GM23338 (cell line): ENCODE measurements around the gene C15orf61. TPM values are rescaled to one million over a fixed set of nuclear protein-coding genes. Genes with fewer than 3 reads are reported as not detected.

Source experiments
- ATAC-seq: fragments of 200-7000 bp; cut with Tn5 transposase; 3 replicates; pipeline ENCODE4 v1.9.1; 2020
- DNase-seq: peaks from one replicate; pipeline ENCODE4 v3.0.0-alpha.2; 2015; ENCODE audit warnings: low spot score
- H2AFZ ChIP-seq: fragments of 200-600 bp; sonication (generic); 2 replicates; pipeline ENCODE4 v1.8.0; 2016; ENCODE audit warnings: antibody characterized with exemption, mild to moderate bottlenecking, moderate library complexity
- H3F3A ChIP-seq: fragments of 200-600 bp; sonication (generic); replicated peaks from 2 replicates; pipeline ENCODE4 v1.8.0; 2017; ENCODE audit warnings: antibody characterized with exemption, mixed run types, low read depth
- H3K27ac ChIP-seq: fragments of 200-600 bp; sonication (generic); 2 replicates; pipeline ENCODE4 v1.6.1; 2016; ENCODE audit warnings: low read depth
- H3K27me3 ChIP-seq: fragments of 200-600 bp; sonication (generic); 2 replicates; pipeline ENCODE4 v1.8.0; 2016; ENCODE audit warnings: mild to moderate bottlenecking, mixed run types, moderate library complexity; ENCODE audit not compliant: insufficient read depth
- H3K36me3 ChIP-seq: fragments of 200-600 bp; sonication (generic); 2 replicates; pipeline ENCODE4 v1.8.0; 2016; ENCODE audit warnings: mild to moderate bottlenecking; ENCODE audit not compliant: insufficient read depth
- H3K4me1 ChIP-seq: fragments of 200-600 bp; sonication (generic); 2 replicates; pipeline ENCODE4 v1.8.0; 2016; ENCODE audit warnings: mild to moderate bottlenecking, moderate library complexity; ENCODE audit not compliant: insufficient read depth
- H3K4me2 ChIP-seq: fragments of 200-600 bp; sonication (generic); 2 replicates; pipeline ENCODE4 v1.7.1; 2017; ENCODE audit warnings: mixed run types
- H3K4me3 ChIP-seq: fragments of 200-600 bp; sonication (generic); 2 replicates; pipeline ENCODE4 v1.6.1; 2016; ENCODE audit warnings: mixed run types
- H3K79me2 ChIP-seq: fragments of 200-600 bp; sonication (generic); replicated peaks from 2 replicates; pipeline ENCODE4 v1.8.0; 2017; ENCODE audit warnings: mild to moderate bottlenecking; ENCODE audit not compliant: insufficient read depth
- H3K9me2 ChIP-seq: fragments of 200-600 bp; sonication (generic); 2 replicates; pipeline ENCODE4 v1.8.0; 2017; ENCODE audit not compliant: insufficient read depth
- H4K20me1 ChIP-seq: fragments of 200-600 bp; sonication (generic); replicated peaks from 2 replicates; pipeline ENCODE4 v1.8.0; 2017; ENCODE audit warnings: mild to moderate bottlenecking; ENCODE audit not compliant: insufficient read depth
- H3K27ac Mint-ChIP-seq: 2 replicates; pipeline ENCODE4 v1.8.0; 2020; ENCODE audit warnings: inconsistent platforms, mild to moderate bottlenecking, moderate library complexity, mixed read lengths
- H3K27me3 Mint-ChIP-seq: 3 replicates; pipeline ENCODE4 v1.8.0; 2022; ENCODE audit warnings: low read depth, mild to moderate bottlenecking, moderate library complexity, mixed read lengths, inconsistent platforms; ENCODE audit not compliant: insufficient read depth, poor library complexity
- H3K36me3 Mint-ChIP-seq: 3 replicates; pipeline ENCODE4 v1.8.0; 2021; ENCODE audit warnings: low read depth, mild to moderate bottlenecking, inconsistent platforms, moderate library complexity, mixed read lengths
- H3K4me1 Mint-ChIP-seq: 3 replicates; pipeline ENCODE4 v1.8.0; 2020; ENCODE audit warnings: mild to moderate bottlenecking, inconsistent platforms, mixed read lengths
- H3K4me3 Mint-ChIP-seq: 3 replicates; pipeline ENCODE4 v1.8.0; 2021; ENCODE audit warnings: moderate library complexity, mild to moderate bottlenecking, inconsistent platforms, mixed read lengths
- H3K9me3 Mint-ChIP-seq: 3 replicates; pipeline ENCODE4 v1.8.0; 2020; ENCODE audit warnings: moderate library complexity, mild to moderate bottlenecking, inconsistent platforms, mixed read lengths
- CREB1 ChIP-seq: fragments of 250-450 bp; sonication (Bioruptor Pico); IDR thresholded peaks from 2 replicates; pipeline ENCODE4 v1.5.0; 2020; ENCODE audit warnings: low read depth, mild to moderate bottlenecking, moderate library complexity
- CTCF ChIP-seq, 2 experiments: fragments of 200-600 bp in 1 of 2; sonication (generic) in 1 of 2; conservative IDR thresholded peaks; 2 replicates each; pipeline versions ENCODE4 v1.5.1 to v1.6.1; 2016 to 2017; ENCODE audit warnings: antibody characterized with exemption in 2 of 2, low read depth in 2 of 2, mild to moderate bottlenecking in 2 of 2, moderate library complexity in 1 of 2
- ETS1 ChIP-seq: IDR thresholded peaks from 2 replicates; pipeline ENCODE4 v1.6.1; 2016; ENCODE audit warnings: antibody characterized with exemption
- JUNB ChIP-seq: IDR thresholded peaks from one replicate; pipeline ENCODE4 v1.6.1; 2016; ENCODE audit warnings: antibody characterized with exemption; ENCODE audit not compliant: unreplicated experiment
- POLR2AphosphoS5 ChIP-seq: IDR thresholded peaks from 2 replicates; pipeline ENCODE4 v1.6.1; 2016; ENCODE audit warnings: antibody characterized with exemption, low read depth
- REST ChIP-seq: IDR thresholded peaks from one replicate; pipeline ENCODE4 v1.6.1; 2018; ENCODE audit warnings: antibody characterized with exemption; ENCODE audit not compliant: unreplicated experiment
- STAT1 ChIP-seq: IDR thresholded peaks from one replicate; pipeline ENCODE4 v1.6.1; 2016; ENCODE audit warnings: antibody characterized with exemption; ENCODE audit not compliant: unreplicated experiment
- ZNF114 ChIP-seq: fragments of 250-450 bp; sonication (Bioruptor Pico); IDR thresholded peaks from 2 replicates; pipeline ENCODE4 v1.5.0; 2020; ENCODE audit warnings: mild to moderate bottlenecking, moderate library complexity
- ZNF331 ChIP-seq: fragments of 250-450 bp; sonication (Bioruptor Pico); IDR thresholded peaks from 2 replicates; pipeline ENCODE4 v1.5.0; 2020; ENCODE audit warnings: low read depth, mild to moderate bottlenecking, moderate library complexity
- ZNF462 ChIP-seq: fragments of 250-450 bp; sonication (Bioruptor Pico); IDR thresholded peaks from 2 replicates; pipeline ENCODE4 v1.5.0; 2020; ENCODE audit warnings: mild to moderate bottlenecking, moderate library complexity
- polyA plus RNA-seq: library from polyadenylated mRNA; unstranded; fragments of >200 nt; fragmentation: Nextera tagmentation; extraction: Ambion mirVana; gene quantifications from 2 replicates; pipeline ENCODE4 v1.2.1, GENCODE V29; 2016
- total RNA-seq: library from RNA; depleted of rRNA; stranded (reverse); fragments of >200 nt; shearing (Covaris generic); gene quantifications from 2 replicates; pipeline ENCODE4 v1.2.3, GENCODE V29; 2014

The C15orf61 gene
- total and polyA plus RNA-seq, 2 experiments from 2014 or later, result 1.8 to 5.9 TPM

GRCh38 chr15:67556976-67557570 is 36.1 kb downstream of the C15orf61 start:
- peaks cover 6% of the 10 kb centered on the region; the same call in 2 of the 3 replicates for H3K36me3 Mint-ChIP-seq
- H3K79me2 ChIP-seq, result no peaks in the 10 kb centered on the region; the same call in 1 of the 2 replicates
- H2AFZ ChIP-seq, result no peak overlapping the region
- H3K36me3 ChIP-seq, result no peaks in the 10 kb centered on the region
- H3K4me1 Mint-ChIP-seq, result peaks cover 15% of the 10 kb centered on the region
- H3K27me3 ChIP-seq, result no peaks in the 10 kb centered on the region
- no peak overlapping the region for H3K27ac ChIP-seq
- DNase-seq (no peak), ATAC-seq (no peak)
- no peak overlapping the region for H3K4me3 ChIP-seq
- H3K9me3 Mint-ChIP-seq, result peaks cover 4% of the 10 kb centered on the region; the same call in 2 of the 3 replicates
- 0 out of 2 replicates have a peak, but pooled peaks cover 3% of the 10 kb centered on the region for H4K20me1 ChIP-seq
- no peak overlapping the region for H3K27ac Mint-ChIP-seq
- H3F3A ChIP-seq, result no peaks in the 10 kb centered on the region
- peaks cover 1% of the 10 kb centered on the region for H3K27me3 Mint-ChIP-seq
- TF ChIP-seq ZNF114 (CRISPR knock-in tag), result no peak
- TF ChIP-seq REST, result no peak
- no peak for TF ChIP-seq ZNF462 (CRISPR knock-in tag)
- TF ChIP-seq STAT1, result no peak
- TF ChIP-seq ETS1, result no peak
- TF ChIP-seq POLR2AphosphoS5, result no peak
- no peak for TF ChIP-seq JUNB
- no peak for TF ChIP-seq CREB1 (CRISPR knock-in tag)
- TF ChIP-seq ZNF331 (CRISPR knock-in tag), result no peak
- no peak for TF ChIP-seq CTCF (conservative IDR thresholded peaks at IDR 0.05; ENCODE audit: low read depth in 2 of 2)
- H3K4me2 ChIP-seq, result no peak overlapping the region
- H3K4me1 ChIP-seq, result peaks cover 11% of the 10 kb centered on the region
- H3K4me3 Mint-ChIP-seq, result no peak overlapping the region
- H3K9me2 ChIP-seq, result no peaks in the 10 kb centered on the region
